Erythroblast (primary cell): ENCODE measurements around the gene UPF1.

Experiments used
- GATA1 ChIP-seq: IDR thresholded peaks from 2 replicates; pipeline ENCODE4 v1.6.1; 2011; ENCODE audit warnings: low read depth, mild to moderate bottlenecking, control low read depth, low read length, moderate library complexity
- POLR2A ChIP-seq: IDR thresholded peaks from 2 replicates; pipeline ENCODE4 v1.6.1; 2011; ENCODE audit warnings: mild to moderate bottlenecking, low read length

DNA sequence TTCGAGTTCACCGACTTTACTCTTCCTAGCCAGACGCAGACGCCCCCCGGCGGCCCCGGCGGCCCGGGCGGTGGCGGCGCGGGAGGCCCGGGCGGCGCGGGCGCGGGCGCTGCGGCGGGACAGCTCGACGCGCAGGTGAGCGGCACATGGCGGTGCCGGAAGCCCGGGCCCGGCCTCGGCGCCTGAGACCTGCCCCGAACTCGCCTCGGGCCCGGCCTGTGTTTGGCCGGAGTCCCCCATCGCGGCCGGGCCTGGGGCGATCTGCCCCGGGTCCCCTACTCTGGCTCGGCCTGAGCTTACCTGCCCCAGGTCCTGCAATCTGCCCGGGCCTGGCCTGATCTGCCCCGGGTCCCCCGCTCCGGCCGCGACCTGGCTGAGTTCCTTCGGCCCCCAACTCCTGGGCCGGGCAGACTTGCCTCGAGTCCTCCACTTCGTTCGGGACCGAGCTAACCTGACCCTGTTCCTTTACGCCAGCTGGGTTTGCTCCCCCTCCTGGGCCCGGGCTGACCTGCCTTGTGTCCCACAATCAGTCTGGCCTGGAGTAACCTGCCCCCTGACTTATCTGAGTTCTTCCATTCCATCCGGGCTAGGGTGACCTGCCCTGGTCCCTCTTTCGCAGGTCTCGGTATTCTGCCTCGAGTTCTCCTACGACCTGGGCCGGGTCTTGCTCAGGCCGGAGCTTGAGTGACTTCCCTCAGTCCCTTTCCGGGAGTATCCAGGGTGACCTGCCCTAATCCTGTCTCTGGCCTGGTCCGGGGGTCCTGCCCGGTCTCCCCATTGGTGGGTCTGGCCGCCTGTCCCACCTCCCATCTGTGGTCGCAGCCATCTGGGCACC is 764 bp downstream of the UPF1 start:
- no peak for TF ChIP-seq POLR2A
- TF ChIP-seq GATA1: no peak
